Measurements from ENCODE around the gene SLC7A11. TPM values are rescaled to one million over a fixed set of nuclear protein-coding genes. Genes with fewer than 3 reads are reported as not detected.

Gene SLC7A11
- total and polyA plus RNA-seq, 10 of the 15 experiments (the other 5 are each of a cell fraction or from before 2014, with no cell fraction given): 1.6 to 9.8 (median 3.5) TPM

DNA sequence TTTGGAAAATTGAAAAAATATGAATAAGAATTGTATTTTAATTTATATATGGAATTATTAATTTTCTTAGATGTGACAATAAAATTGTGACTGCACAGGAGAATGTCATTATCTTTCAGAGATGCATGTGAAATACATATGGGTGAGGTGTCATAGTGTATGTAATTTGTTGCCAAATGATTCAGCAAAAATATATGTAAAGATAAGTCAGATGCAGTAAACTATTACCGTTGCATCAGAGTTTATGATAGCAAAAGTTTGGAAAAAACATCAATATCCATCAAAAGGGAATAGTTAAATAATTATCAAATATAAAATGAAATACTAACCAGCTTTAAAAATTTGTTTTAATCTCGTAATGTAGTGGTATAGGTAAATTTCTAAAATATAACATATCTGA lies 10.4 kb upstream of the SLC7A11 start (continued):
- TF ChIP-seq FOS (IDR thresholded peaks at IDR 0.05; ENCODE audit: borderline replicate concordance, extremely low read depth, insufficient read length) (no peak), TCF12 (IDR thresholded peaks at IDR 0.05; ENCODE audit: low read depth, low read length) (no peak), ZNF207 (IDR thresholded peaks at IDR 0.05; ENCODE audit: borderline replicate concordance) (no peak), STAT3 (IDR thresholded peaks at IDR 0.05; ENCODE audit: low read depth, low read length) (no peak)
- TF ChIP-seq, protein P1, sequence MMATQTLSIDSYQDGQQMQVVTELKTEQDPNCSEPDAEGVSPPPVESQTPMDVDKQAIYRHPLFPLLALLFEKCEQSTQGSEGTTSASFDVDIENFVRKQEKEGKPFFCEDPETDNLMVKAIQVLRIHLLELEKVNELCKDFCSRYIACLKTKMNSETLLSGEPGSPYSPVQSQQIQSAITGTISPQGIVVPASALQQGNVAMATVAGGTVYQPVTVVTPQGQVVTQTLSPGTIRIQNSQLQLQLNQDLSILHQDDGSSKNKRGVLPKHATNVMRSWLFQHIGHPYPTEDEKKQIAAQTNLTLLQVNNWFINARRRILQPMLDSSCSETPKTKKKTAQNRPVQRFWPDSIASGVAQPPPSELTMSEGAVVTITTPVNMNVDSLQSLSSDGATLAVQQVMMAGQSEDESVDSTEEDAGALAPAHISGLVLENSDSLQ (IDR thresholded peaks at IDR 0.05): no peak

DNA sequence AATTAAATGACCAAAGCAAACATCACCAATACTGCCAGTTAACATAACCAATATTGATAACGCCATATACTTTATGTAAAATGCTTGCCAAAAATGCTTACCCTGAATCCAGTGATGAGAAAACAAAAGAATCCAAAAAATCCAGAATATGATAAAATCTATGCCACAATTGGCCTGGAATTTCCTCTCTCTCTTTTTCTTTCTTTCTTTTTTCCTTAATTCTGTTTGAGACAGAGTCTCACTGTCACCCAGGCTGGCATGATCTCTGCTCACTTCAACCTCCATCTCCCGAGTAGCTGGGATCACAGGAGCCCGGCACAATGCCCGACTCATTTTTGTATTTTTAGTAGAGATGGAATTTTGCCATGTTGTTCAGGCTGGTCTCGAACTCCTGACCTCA lies 9.8 kb upstream of the SLC7A11 start:
- no peak for ATAC-seq
- no peaks in the 10 kb centered on the region for H3K4me1 ChIP-seq (ENCODE audit: control insufficient read depth, insufficient read depth, low read length)
- TF ChIP-seq RUNX3 (IDR thresholded peaks at IDR 0.05; ENCODE audit: low read length) (no peak), BRCA1 (IDR thresholded peaks at IDR 0.05; ENCODE audit: low read depth, low read length) (no peak), POLR2A (IDR thresholded peaks at IDR 0.05; ENCODE audit: low read depth, low read length) (no peak)
- TF ChIP-seq, protein P2, sequence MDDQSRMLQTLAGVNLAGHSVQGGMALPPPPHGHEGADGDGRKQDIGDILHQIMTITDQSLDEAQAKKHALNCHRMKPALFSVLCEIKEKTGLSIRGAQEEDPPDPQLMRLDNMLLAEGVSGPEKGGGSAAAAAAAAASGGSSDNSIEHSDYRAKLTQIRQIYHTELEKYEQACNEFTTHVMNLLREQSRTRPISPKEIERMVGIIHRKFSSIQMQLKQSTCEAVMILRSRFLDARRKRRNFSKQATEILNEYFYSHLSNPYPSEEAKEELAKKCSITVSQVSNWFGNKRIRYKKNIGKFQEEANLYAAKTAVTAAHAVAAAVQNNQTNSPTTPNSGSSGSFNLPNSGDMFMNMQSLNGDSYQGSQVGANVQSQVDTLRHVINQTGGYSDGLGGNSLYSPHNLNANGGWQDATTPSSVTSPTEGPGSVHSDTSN (IDR thresholded peaks at IDR 0.05; ENCODE audit: insufficient replicate concordance, low read depth, low read length): no peak
- TF ChIP-seq, protein P3, sequence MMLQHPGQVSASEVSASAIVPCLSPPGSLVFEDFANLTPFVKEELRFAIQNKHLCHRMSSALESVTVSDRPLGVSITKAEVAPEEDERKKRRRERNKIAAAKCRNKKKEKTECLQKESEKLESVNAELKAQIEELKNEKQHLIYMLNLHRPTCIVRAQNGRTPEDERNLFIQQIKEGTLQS (IDR thresholded peaks at IDR 0.05; ENCODE audit: borderline replicate concordance, extremely low read depth, low read depth, low read length): no peak
- BruUV-seq (replicated peaks): no TSS peak
- WGBS (ENCODE audit: insufficient coverage, insufficient replicate concordance, low lambda C conversion rate, missing lambda C conversion rate): 70% methylated on average over 5 of the region's 5 CpGs
- H4K20me1 ChIP-seq (ENCODE audit: control insufficient read depth, insufficient read depth): no peaks in the 10 kb centered on the region
- H3K79me2 ChIP-seq (ENCODE audit: control insufficient read depth, insufficient read depth, low read length): no peaks in the 10 kb centered on the region
- ChIA-PET SMC1A (ENCODE audit: uncharacterized antibody, unreplicated experiment) (interaction anchor here (1.2 kb wide), 1 partner anchor 9 kb away, joined by 5 read pairs; the partner anchor contains the start of gene SLC7A11), POLR2A (no interaction called here), RAD21 (ENCODE audit: unreplicated experiment) (no interaction called here), CTCF (no interaction called here)
- no peak overlapping the region for H3K4me3 ChIP-seq
- intact Hi-C loops (cut with micrococcal nuclease; ENCODE audit: unreplicated experiment): no loop called here
- in situ Hi-C loops (cut with MboI): no loop called here
- H3K27ac ChIP-seq (ENCODE audit: control insufficient read depth, insufficient read depth): no peak overlapping the region
- no peaks in the 10 kb centered on the region; the same call in 2 of the 3 replicates for H3K9me3 ChIP-seq (replicated peaks; ENCODE audit: control insufficient read depth, insufficient read depth, low read length)
- H3K4me2 ChIP-seq (ENCODE audit: control insufficient read depth, insufficient read depth): no peak overlapping the region
- no peak for DNase-seq (ENCODE audit: low read depth, low spot score)
- no peak for FAIRE-seq
- H3K9ac ChIP-seq (ENCODE audit: control insufficient read depth, insufficient read depth, low read length): no peak overlapping the region
- H3K27me3 ChIP-seq (replicated peaks in 1 of 2; ENCODE audit: control insufficient read depth in 2 of 2, insufficient read depth in 2 of 2, low read length in 1 of 2): no peaks in the 10 kb centered on the region
- no peaks in the 10 kb centered on the region for H3K36me3 ChIP-seq (ENCODE audit: control insufficient read depth in 2 of 2, insufficient read depth in 2 of 2, low read length in 1 of 2)
- H2AFZ ChIP-seq (ENCODE audit: control insufficient read depth, low read depth, low read length): no peak overlapping the region
